Astrocyte (in vitro differentiated cells and primary cell): Measurements from ENCODE around the gene CES2.

Experiments
- CTCF ChIP-seq: IDR thresholded peaks from 2 replicates; pipeline ENCODE4 v1.5.1; 2011; ENCODE audit warnings: low read depth, mild to moderate bottlenecking, inconsistent platforms, low read length, moderate library complexity; ENCODE audit not compliant: insufficient read depth
- EZH2 ChIP-seq: IDR thresholded peaks from 2 replicates; pipeline ENCODE4 v1.6.1; 2012; ENCODE audit warnings: mild to moderate bottlenecking, low read length, inconsistent platforms; ENCODE audit not compliant: insufficient read depth

GRCh38 chr16:66913081-66913480, 22.2 kb upstream of the CES2 start:
- TF ChIP-seq CTCF: no peak
- no peak for TF ChIP-seq EZH2
